ENCODE data around the gene SKAP2. TPM values are rescaled to one million over a fixed set of nuclear protein-coding genes. Genes with fewer than 3 reads are reported as not detected.

SKAP2 gene
- total and polyA plus RNA-seq, 2 of the 4 experiments (the other 2 are of a cell fraction): 5.7 to 7.4 TPM

DNA sequence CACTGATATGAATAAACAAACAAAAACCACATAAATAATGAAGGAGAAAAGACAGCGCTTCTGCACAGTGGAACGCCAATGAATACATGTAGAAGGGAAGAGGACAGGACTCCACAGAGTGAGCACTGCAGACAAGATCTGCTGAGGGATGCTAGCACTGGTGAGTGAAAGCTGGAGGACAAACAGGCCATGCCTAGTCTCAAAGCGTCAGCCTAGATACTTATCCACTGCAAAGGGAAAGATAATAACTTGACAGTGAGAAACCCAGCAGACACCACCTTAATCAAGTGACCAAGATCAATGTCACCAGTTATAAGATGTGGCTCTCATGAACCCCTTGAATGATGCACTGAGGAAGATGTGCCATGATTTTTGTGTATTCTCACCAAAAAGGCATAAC lies 227.6 kb downstream of the SKAP2 start:
- H3K23ac ChIP-seq (ENCODE audit: low read depth, low read length): no peak overlapping the region; the same call in 1 of the 2 replicates
- H3K27me3 ChIP-seq (ENCODE audit: control insufficient read depth, insufficient read depth, low read length): peaks cover 2% of the 10 kb centered on the region; the same call in 1 of the 2 replicates
- no peak overlapping the region for H3K9ac ChIP-seq (ENCODE audit: low read depth, low read length)
- no peak overlapping the region for H3K4me3 ChIP-seq (ENCODE audit: insufficient read depth, low read depth, low read length)
- ATAC-seq (ENCODE audit: low read depth): no peak
- no peaks in the 10 kb centered on the region for H3K9me1 ChIP-seq (ENCODE audit: insufficient read depth, low read length)
- ChIA-PET CTCF (no interaction called here), POLR2A (ENCODE audit: unreplicated experiment) (no interaction called here)
- in situ Hi-C loops (cut with MboI; ENCODE audit: low sequenced_read_pairs): no loop called here
- H3K27ac ChIP-seq (ENCODE audit: insufficient read depth, low read length): no peak overlapping the region
- H2BK20ac ChIP-seq (ENCODE audit: low read depth, low read length): no peak overlapping the region
- intact Hi-C loops (cut with micrococcal nuclease): no loop called here
- no CpG with 5 or more reads among the region's 3 CpGs for WGBS, 2 experiments (ENCODE audit: extremely low coverage in 2 of 2, insufficient read length in 1 of 2)
- no peaks in the 10 kb centered on the region for H3K4me1 ChIP-seq (ENCODE audit: control insufficient read depth, insufficient read depth, low read length)
- no peaks in the 10 kb centered on the region for H3K79me1 ChIP-seq (ENCODE audit: low read depth in 1 of 2, low read length in 2 of 2)
- TF ChIP-seq, protein P1, sequence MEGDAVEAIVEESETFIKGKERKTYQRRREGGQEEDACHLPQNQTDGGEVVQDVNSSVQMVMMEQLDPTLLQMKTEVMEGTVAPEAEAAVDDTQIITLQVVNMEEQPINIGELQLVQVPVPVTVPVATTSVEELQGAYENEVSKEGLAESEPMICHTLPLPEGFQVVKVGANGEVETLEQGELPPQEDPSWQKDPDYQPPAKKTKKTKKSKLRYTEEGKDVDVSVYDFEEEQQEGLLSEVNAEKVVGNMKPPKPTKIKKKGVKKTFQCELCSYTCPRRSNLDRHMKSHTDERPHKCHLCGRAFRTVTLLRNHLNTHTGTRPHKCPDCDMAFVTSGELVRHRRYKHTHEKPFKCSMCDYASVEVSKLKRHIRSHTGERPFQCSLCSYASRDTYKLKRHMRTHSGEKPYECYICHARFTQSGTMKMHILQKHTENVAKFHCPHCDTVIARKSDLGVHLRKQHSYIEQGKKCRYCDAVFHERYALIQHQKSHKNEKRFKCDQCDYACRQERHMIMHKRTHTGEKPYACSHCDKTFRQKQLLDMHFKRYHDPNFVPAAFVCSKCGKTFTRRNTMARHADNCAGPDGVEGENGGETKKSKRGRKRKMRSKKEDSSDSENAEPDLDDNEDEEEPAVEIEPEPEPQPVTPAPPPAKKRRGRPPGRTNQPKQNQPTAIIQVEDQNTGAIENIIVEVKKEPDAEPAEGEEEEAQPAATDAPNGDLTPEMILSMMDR (conservative IDR thresholded peaks at IDR 0.05; ENCODE audit: low read depth, low read length): no peak
- TF ChIP-seq CEBPB (IDR thresholded peaks at IDR 0.05; ENCODE audit: low read depth, low read length) (no peak), MAZ (IDR thresholded peaks at IDR 0.05; ENCODE audit: borderline replicate concordance, low read depth, low read length) (no peak), RCOR1 (IDR thresholded peaks at IDR 0.05; ENCODE audit: insufficient replicate concordance, low read length) (no peak), FOS (IDR thresholded peaks at IDR 0.05; ENCODE audit: low read depth, low read length) (no peak), POLR2A (IDR thresholded peaks at IDR 0.05; ENCODE audit: low read depth, low read length) (no peak), NFE2L2 (IDR thresholded peaks at IDR 0.05; ENCODE audit: low read depth, low read length) (no peak), MAFK (IDR thresholded peaks at IDR 0.05; ENCODE audit: low read depth, low read length) (no peak), RFX5 (IDR thresholded peaks at IDR 0.05; ENCODE audit: low read depth, low read length) (no peak), BHLHE40 (IDR thresholded peaks at IDR 0.05; ENCODE audit: low read depth, low read length) (no peak), SMC3 (IDR thresholded peaks at IDR 0.05; ENCODE audit: low read depth, low read length) (no peak)
- TF ChIP-seq, protein P2, sequence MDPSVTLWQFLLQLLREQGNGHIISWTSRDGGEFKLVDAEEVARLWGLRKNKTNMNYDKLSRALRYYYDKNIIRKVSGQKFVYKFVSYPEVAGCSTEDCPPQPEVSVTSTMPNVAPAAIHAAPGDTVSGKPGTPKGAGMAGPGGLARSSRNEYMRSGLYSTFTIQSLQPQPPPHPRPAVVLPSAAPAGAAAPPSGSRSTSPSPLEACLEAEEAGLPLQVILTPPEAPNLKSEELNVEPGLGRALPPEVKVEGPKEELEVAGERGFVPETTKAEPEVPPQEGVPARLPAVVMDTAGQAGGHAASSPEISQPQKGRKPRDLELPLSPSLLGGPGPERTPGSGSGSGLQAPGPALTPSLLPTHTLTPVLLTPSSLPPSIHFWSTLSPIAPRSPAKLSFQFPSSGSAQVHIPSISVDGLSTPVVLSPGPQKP (IDR thresholded peaks at IDR 0.05; ENCODE audit: borderline replicate concordance, low read depth, low read length): no peak
- no peak for DNase-seq
- H3K56ac ChIP-seq (ENCODE audit: extremely low read depth, insufficient read depth, low read length): no peak overlapping the region
- no peak overlapping the region for H2AFZ ChIP-seq (replicated peaks; ENCODE audit: low read length, poor library complexity)
- H3K36me3 ChIP-seq (ENCODE audit: control insufficient read depth, insufficient read depth, low read length): no peaks in the 10 kb centered on the region
- no peaks in the 10 kb centered on the region for H3K9me3 ChIP-seq (ENCODE audit: control insufficient read depth, insufficient read depth, low read length)
- H4K20me1 ChIP-seq (ENCODE audit: insufficient read depth, low read length): no peaks in the 10 kb centered on the region
- dilution Hi-C loops (cut with HindIII; ENCODE audit: low sequenced_read_pairs, unreplicated experiment): no loop called here
- no peak overlapping the region for H4K91ac ChIP-seq (ENCODE audit: insufficient read depth, low read depth, low read length)
- no peak overlapping the region for H3K4ac ChIP-seq (ENCODE audit: low read depth, low read length)
- H2BK120ac ChIP-seq (ENCODE audit: low read depth, low read length): no peak overlapping the region
- H2BK5ac ChIP-seq (ENCODE audit: low read depth, low read length, poor library complexity, severe bottlenecking): no peak overlapping the region
- H3K18ac ChIP-seq (ENCODE audit: low read depth, low read length): no peak overlapping the region
- no peak overlapping the region for H2AK5ac ChIP-seq (ENCODE audit: low read depth, low read length)
- no peak overlapping the region for H4K8ac ChIP-seq (ENCODE audit: low read depth in 2 of 2, low read length in 2 of 2)
- no peak overlapping the region for H2BK15ac ChIP-seq (ENCODE audit: low read depth, low read length)
- H2AK9ac ChIP-seq (replicated peaks; ENCODE audit: low read depth, low read length, poor library complexity): no peak overlapping the region
- no peak overlapping the region for H3K14ac ChIP-seq (replicated peaks; ENCODE audit: low read depth, low read length)
- no peak overlapping the region for H3K4me2 ChIP-seq (ENCODE audit: low read depth, low read length)
- no TSS peak for BruUV-seq (replicated peaks)
- H4K5ac ChIP-seq (ENCODE audit: low read depth, low read length): no peak overlapping the region
